GM08714 (cell line): ENCODE measurements around the gene COX5B.
"Not testable (repeated sequence)": the region's sequence is repeated elsewhere in the genome, so short reads cannot be mapped to it uniquely, and the experiment has no call there.

Source experiments
- H3K4me3 ChIP-seq: fragments of 200-500 bp; sonication (Bioruptor generic); 2 replicates; pipeline ENCODE4 v1.5.1; 2014; ENCODE audit warnings: mild to moderate bottlenecking, low read length, inconsistent platforms
- ZNF274 ChIP-seq: IDR thresholded peaks from 2 replicates; pipeline ENCODE4 v1.6.1; 2012; ENCODE audit warnings: mild to moderate bottlenecking, low read depth, low read length

COX5B gene

GRCh38 chr2:97645695-97646629 lies at the start of gene COX5B:
Gene COX5B (plus strand): TSS chr2:97646062. CDS start chr2:97646087, 25 bp downstream.
- H3K4me3 ChIP-seq, result peak within 1 kb of the TSS; percentile 81
- TF ChIP-seq ZNF274, result no peak

GRCh38 chr2:97596180-97596579 lies 49.7 kb upstream of the COX5B start:
- not testable (repeated sequence) for H3K4me3 ChIP-seq

DNA sequence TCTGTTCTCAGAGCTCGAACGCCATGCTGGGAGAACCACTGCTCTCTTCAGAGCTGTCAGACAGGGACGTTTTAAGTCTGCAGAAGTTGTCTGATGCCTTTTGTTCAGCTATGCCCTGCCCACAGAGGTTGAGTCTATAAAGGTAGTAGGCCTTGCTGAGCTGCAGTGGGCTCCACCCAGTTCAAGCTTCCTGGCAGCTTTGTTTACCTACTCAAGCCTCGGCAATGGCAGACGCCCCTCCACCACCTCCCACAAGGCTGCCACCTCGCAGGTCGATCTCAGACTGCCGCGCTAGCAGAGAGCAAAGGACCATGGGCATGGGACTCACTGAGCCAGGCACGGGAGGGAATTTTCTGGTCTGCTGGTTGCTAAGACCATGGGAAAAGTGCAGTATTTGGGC lies 44.3 kb upstream of the COX5B start:
- H3K4me3 ChIP-seq, result not testable (repeated sequence)

DNA sequence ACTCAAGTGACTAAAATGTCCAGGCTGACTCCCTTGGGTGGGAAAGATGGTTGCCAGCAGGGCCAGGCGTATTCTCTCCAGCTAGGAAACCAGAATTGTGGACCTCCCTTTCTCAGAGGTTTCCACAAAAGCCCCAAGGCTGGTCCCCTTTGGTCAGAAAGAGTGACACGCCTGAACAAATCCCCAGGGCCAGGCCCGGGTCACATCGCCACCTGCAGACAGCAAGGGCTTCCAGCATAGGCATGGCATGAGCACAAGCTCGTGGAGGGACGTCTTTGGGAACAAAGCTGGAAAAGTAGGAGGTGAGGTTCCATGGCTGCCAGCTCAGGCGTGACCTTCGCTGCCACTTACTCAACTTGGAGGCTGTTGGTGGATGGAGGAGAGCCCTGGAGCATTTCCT lies 40.8 kb upstream of the COX5B start:
- not testable (repeated sequence) for H3K4me3 ChIP-seq

DNA sequence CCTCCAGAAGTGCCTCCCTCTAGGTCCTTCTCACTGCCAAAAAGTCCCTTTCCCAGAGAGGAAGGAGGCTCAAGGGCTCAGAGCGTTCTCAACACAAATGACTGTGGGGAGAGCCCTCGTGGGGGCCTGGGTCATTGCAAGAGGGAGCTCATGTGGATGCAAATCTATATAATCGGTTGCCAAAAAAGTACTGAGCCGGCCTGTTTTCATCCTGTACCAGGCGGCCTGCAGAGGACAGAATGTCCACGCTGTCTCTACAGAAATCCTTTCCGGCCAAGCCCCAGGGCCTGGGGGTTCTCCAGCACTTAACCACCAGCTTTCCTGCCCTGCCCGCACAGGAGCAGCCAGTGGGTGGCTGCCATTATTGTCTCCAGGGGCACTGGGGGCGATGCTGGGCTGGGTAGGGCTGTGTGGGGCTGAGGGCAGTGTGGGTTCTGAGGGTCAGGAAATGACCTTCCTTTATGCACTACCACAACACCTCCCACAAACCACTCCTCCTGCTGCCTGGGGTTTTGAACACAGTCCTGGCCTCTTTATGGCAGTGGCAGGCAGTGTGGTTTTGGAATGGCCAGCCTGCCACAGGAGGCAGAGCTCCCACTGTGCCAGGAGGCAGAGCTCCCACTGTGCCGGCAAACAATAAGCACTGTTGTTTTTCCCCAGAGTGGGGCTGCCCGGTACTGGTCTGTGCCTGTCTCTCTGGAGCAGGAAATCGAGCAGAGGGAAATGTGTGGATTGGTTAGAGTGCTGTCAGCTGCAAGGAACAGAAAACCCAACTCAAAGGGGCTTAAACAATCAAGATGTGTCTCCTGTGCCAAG lies 40.1 kb upstream of the COX5B start:
- H3K4me3 ChIP-seq, result not testable (repeated sequence)

DNA sequence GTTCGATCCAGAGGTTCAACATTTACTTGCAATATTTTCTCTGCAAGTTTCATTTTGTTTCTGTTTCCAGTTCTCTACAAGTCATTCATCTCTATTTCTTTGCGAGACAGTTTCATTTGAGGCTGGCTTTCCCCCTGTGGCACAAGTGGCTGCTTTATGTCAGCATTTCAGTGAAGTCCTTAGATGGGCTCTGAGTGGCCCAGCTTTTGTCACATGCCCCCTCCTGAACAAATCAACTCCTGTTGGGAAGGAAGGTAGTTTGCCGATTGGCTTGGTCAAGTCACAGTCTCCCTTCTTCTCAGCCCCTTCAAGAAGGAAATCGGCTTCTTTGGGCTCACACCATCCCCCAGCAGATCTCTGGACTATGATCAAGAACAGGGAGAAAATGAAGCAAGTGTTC lies 37.1 kb upstream of the COX5B start:
- H3K4me3 ChIP-seq, result not testable (repeated sequence)

DNA sequence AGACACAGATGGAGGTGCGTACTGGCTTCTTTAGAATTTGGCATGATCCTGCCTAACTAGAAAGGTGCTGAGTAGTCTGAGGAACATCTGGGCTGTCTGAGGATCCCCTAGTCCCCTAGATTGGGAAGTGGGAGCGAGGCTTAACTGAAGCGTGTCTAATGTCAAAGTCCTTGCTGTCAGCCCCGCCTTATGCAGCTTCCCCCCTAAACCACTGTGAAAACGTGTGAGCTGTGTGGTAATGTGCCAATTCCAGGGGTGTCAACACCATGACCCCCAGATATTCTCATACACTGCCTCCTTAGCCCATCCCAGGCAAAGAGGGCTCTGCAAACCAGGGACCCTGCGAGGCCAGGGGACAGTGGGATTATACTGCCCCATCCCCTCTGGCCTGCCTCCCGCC lies 34.0 kb upstream of the COX5B start:
- not testable (repeated sequence) for H3K4me3 ChIP-seq

DNA sequence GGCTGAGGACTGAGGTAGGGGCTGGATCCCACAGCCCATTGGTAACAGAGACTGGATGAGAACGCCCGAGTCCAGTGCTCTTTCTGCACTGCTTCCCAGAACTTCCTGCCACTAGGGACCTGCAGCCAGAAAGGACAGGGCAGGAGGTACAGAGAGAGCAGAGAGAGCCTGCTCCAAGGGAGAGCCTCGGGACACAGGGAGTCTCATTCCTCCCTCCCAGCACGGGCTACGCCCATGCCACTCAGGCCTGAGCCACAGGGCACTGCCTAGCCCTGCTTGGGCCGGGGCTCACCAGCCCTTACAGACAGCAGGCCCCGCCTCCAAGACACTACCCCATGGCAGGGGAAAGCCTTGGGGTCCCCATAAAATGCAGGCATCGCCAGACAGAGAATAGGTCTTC lies 30.1 kb upstream of the COX5B start:
- H3K4me3 ChIP-seq, result not testable (repeated sequence)

DNA sequence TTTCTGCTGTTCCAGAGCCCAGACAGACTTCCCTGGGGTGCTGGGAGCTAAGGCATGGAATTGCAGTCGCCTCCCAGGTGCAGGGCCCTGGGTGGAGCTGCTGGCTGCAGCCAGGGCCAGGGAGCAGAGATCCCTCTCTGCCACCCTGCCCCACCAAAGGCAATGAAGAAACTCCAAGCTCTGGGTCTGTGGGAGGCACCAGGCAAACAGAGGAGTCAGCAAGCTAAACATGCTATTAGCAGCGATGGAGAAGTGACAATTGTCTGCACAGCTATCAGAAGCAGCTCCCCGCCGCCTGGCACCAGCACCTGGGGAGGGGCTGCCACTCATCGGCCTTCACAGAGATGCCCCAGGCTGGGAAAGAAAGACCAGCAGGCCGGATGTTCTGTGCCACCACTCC lies 28.0 kb upstream of the COX5B start:
- no peak overlapping the region for H3K4me3 ChIP-seq
- no peak for TF ChIP-seq ZNF274

DNA sequence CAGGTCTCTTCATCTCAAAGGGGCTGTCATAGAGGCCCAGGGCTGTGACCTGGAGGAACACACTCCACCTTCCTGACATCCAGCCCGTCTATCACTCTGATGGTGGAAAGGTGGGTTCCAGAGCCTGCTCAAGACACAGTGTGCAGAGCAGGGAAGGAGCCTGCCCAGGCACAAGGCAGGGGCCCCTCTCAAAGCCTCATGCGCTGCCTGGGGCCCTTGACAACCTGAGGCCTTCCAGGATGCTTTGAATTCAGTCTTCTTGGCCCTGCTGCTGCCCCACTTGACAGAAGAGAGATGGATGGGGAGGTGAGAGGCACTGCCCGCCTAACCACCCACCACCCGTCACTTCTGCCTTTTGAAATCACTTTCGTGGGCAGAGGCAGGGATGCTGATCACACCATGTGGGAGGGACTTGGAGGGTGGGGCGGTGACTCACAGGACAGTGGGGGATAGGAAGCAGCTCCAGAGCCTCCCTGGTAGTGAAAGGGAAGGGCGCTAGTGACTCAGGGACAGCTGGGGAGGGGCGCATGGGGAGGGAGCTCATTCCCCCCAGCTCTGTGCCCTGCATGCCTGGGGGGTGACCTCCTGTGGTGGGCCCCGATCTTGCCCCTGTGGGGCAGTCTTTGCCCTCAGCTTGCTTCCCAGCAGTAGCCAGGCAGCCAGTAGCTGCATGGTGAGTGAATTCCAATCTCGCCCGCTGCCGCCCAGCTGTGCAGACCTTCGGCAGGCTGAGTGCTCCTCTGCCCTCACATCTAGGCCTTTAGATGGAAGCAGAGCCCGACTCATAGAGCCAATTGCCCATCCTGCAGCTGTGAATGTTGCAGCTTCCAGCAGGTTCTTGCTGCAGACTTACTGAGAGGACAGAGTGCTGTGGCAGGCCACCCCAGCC lies 26.7 kb upstream of the COX5B start:
- H3K4me3 ChIP-seq, result not testable (repeated sequence)

- not testable (repeated sequence) for H3K4me3 ChIP-seq
Measured at GRCh38 chr2:97620492-97620891, 25.4 kb upstream of the COX5B start.

DNA sequence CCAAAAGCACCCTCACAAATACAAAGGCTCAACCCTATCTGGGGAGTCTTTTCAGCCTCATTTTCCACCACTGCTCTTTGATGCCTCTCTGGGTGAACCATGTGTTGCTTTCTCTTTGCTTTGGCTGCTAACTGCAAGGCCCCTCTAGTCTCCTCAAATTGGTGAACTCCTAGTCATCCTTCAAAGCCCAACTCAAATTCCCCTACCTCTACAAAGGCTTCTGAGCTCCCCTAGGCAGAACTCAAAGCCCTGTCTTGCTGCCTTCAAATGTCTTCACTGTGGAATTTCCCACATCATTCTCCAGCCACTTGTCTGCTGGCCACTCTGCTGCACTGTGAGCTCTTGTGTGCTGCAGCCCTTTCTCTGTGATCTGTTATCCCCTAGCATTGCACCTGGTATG lies 22.9 kb upstream of the COX5B start:
- not testable (repeated sequence) for H3K4me3 ChIP-seq

DNA sequence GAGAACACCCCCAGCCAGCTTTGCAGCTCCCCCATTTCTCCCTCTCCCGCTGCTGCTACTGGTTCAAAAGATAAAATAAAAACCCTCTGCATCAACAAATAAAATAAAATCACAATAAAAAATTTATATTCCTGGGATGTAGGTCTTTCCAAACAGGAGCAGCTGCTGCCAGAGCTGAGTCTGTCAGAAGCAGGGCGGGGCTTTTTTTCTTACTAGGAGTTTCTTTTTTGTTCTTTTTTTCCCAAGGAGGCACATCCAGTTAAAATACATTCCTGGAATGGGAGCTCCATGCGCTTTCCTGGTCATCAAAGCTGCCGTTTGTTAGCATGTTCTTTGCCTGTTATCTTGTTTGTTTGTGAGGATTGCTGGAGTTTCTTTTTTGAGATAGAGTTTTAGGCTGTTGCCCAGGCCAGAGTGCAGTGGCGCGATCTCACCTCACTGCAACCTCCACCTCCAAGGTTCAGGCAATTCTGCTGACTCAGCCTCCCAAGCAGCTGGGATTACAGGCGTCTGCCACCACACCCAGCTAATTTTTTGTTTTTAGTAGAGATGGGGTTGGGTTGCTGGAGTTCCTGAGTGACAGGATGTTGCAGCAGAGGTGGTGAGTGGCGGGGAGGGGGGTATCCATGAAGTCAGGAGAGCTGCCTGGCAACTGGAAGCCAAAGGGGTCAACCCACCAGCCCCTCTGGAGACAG lies 20.4 kb upstream of the COX5B start:
- H3K4me3 ChIP-seq, result not testable (repeated sequence)

DNA sequence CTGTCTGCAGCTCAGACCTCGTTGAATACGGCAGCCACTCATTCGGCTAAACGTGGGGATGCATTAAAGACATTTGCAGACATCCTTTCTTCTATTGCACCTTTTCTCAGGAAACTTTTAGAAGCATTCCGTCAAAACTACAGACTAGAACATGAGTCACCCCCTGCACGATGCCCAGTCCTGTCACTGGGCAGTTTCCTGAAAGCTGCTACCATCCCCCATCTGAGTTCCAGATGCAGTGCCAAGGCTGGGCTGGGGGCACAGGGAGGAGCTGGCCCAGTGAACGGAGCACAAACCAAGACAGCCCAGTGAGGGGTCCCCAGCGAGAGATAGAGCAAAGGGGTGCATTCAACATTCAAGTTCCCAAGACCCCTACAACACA lies 19.8 kb upstream of the COX5B start:
- H3K4me3 ChIP-seq, result not testable (repeated sequence)
